Measurements from ENCODE around the gene ITGA2.

GRCh38 chr5:53011233-53011632 is 22.1 kb downstream of the ITGA2 start:
- TF ChIP-seq CREB5 (CRISPR knock-in tag; IDR thresholded peaks at IDR 0.05; ENCODE audit: low read depth) (no peak), PPARA (CRISPR knock-in tag; IDR thresholded peaks at IDR 0.05; ENCODE audit: borderline replicate concordance) (no peak)

Measured in SK-N-SH treated with all-trans-retinoic acid at 6 μM for 48 hours (cell line).